A673 (cell line): ENCODE results near the gene ZC3H12C. TPM values are rescaled to one million over a fixed set of nuclear protein-coding genes. Genes with fewer than 3 reads are reported as not detected.

Experiments
- BruUV-seq: library from RNA; stranded (reverse); fragments of 400-500 nt; replicated peaks from 2 replicates; lab custom pipeline; 2021; lab: Mats Ljungman, UMichigan
- CTCF ChIA-PET: fragments of 300-600 bp; sonication (Branson Sonifier 250); formaldehyde crosslinking; loops from one replicate; lab custom pipeline; 2022; ENCODE audit warnings: antibody characterized with exemption; lab: Charles Lee
- POLR2A ChIA-PET: fragments of 300-600 bp; sonication (Branson Sonifier 250); formaldehyde crosslinking; loops from one replicate; lab custom pipeline; 2022; ENCODE audit warnings: antibody characterized with exemption; ENCODE audit not compliant: low non-redundant PET; lab: Charles Lee
- DNase-seq: peaks from one replicate; pipeline ENCODE4 v3.0.0-alpha.2; 2015; ENCODE audit warnings: low spot score
- H3K27ac ChIP-seq: fragments of 200-600 bp; sonication (generic); 2 replicates; pipeline ENCODE4 v1.5.1; 2016; ENCODE audit warnings: mixed run types, low read depth, mild to moderate bottlenecking, mixed read lengths, antibody characterized with exemption, low read length; ENCODE audit not compliant: poor library complexity, severe bottlenecking
- H3K27me3 ChIP-seq: fragments of 200-600 bp; sonication (generic); replicated peaks from 2 replicates; pipeline ENCODE4 v1.6.1; 2017; ENCODE audit warnings: mixed run types, low read depth, mild to moderate bottlenecking, mixed read lengths, antibody characterized with exemption, low read length; ENCODE audit not compliant: insufficient read depth, poor library complexity
- H3K36me3 ChIP-seq: fragments of 200-600 bp; sonication (generic); 2 replicates; pipeline ENCODE4 v1.6.1; 2016; ENCODE audit warnings: mixed run types, mild to moderate bottlenecking, mixed read lengths, antibody characterized with exemption, low read length; ENCODE audit not compliant: insufficient read depth, poor library complexity, severe bottlenecking
- H3K4me1 ChIP-seq: fragments of 200-600 bp; sonication (generic); 2 replicates; pipeline ENCODE4 v1.6.1; 2017; ENCODE audit warnings: mixed run types, mild to moderate bottlenecking, mixed read lengths, antibody characterized with exemption, low read length; ENCODE audit not compliant: insufficient read depth, poor library complexity, severe bottlenecking
- H3K4me3 ChIP-seq: fragments of 200-600 bp; sonication (generic); 2 replicates; pipeline ENCODE4 v1.5.1; 2016; ENCODE audit warnings: low read depth, mixed run types, mild to moderate bottlenecking, mixed read lengths, low read length; ENCODE audit not compliant: poor library complexity, severe bottlenecking
- H3K9me3 ChIP-seq: fragments of 200-600 bp; sonication (generic); 2 replicates; pipeline ENCODE4 v1.6.1; 2016; ENCODE audit warnings: mixed run types, low read depth, mild to moderate bottlenecking, mixed read lengths, antibody characterized with exemption, low read length; ENCODE audit not compliant: poor library complexity, severe bottlenecking
- CTCF ChIP-seq: fragments of 300-800, 200-600 bp; sonication (generic); conservative IDR thresholded peaks from 2 replicates; pipeline ENCODE4 v1.5.1; 2017; ENCODE audit warnings: low read depth, mild to moderate bottlenecking, antibody characterized with exemption, low read length, moderate library complexity, mixed read lengths
- EZH2 ChIP-seq: fragments of 200-600 bp; sonication (generic); IDR thresholded peaks from 2 replicates; pipeline ENCODE4 v1.6.1; 2017; ENCODE audit warnings: borderline replicate concordance, low read depth, mild to moderate bottlenecking, mixed read lengths, antibody characterized with exemption, low read length; ENCODE audit not compliant: poor library complexity, severe bottlenecking
- intact Hi-C: fragments of 100-400 bp; cut with micrococcal nuclease; formaldehyde crosslinking; loops from one replicate; pipeline ENCODE4 v1.10.0; 2022; ENCODE audit not compliant: unreplicated experiment
- total RNA-seq: library from RNA; stranded (reverse); gene quantifications from 2 replicates; pipeline ENCODE4 v1.2.3, GENCODE V29; 2021

The ZC3H12C gene
- total RNA-seq, 1 experiment from 2014 or later = 21.7 TPM

- intact Hi-C loops = no loop called here
- Histone ChIP-seq H3K9me3 (no peaks in the 10 kb centered on the region), H3K27ac (no peak overlapping the region), H3K4me1 (peaks cover 18% of the 10 kb centered on the region), H3K27me3 (no peaks in the 10 kb centered on the region), H3K36me3 (peaks cover 18% of the 10 kb centered on the region), H3K4me3 (no peak overlapping the region)
- DNase-seq = no peak
- BruUV-seq = no TSS peak
- TF ChIP-seq CTCF (no peak), EZH2 (no peak)
- ChIA-PET CTCF (no interaction called here), POLR2A (no interaction called here)
Observed at GRCh38 chr11:110156503-110156902, 63.3 kb downstream of the ZC3H12C start.

- CTCF ChIA-PET = no interaction called here
- TF ChIP-seq EZH2 = no peak
- TF ChIP-seq CTCF = no peak
- no peaks in the 10 kb centered on the region for H3K27me3 ChIP-seq
Observed at GRCh38 chr11:110158317-110159200, 65.4 kb downstream of the ZC3H12C start.

GRCh38 chr11:110159476-110159875, 66.3 kb downstream of the ZC3H12C start:
- H3K9me3 ChIP-seq = no peaks in the 10 kb centered on the region
- H3K4me1 ChIP-seq = peaks cover 5% of the 10 kb centered on the region
- no peak overlapping the region for H3K4me3 ChIP-seq
- CTCF ChIA-PET = no interaction called here
- POLR2A ChIA-PET = interaction anchor here (0.5 kb wide), 1 partner anchor 32 kb away, joined by 4 read pairs; no protein-coding TSS in a partner anchor
- intact Hi-C loops = no loop called here
- H3K27me3 ChIP-seq = no peaks in the 10 kb centered on the region
- TF ChIP-seq EZH2 = no peak
- H3K36me3 ChIP-seq = peaks cover 32% of the 10 kb centered on the region
- DNase-seq = no peak
- BruUV-seq = no TSS peak
- peak overlapping the region; percentile 9 for H3K27ac ChIP-seq

More at GRCh38 chr11:110158317-110159200, 65.4 kb downstream of the ZC3H12C start:
- H3K9me3 ChIP-seq = no peaks in the 10 kb centered on the region
- POLR2A ChIA-PET = interaction anchor here (0.6 to 0.9 kb wide), 2 partner anchors 274 to 914 kb away, joined by 3 to 12 read pairs; no protein-coding TSS in a partner anchor
- peaks cover 30% of the 10 kb centered on the region for H3K36me3 ChIP-seq
- no peak overlapping the region for H3K27ac ChIP-seq
- H3K4me1 ChIP-seq = peaks cover 5% of the 10 kb centered on the region
- H3K4me3 ChIP-seq = no peak overlapping the region
- no peak for DNase-seq
- intact Hi-C loops = no loop called here
- no TSS peak for BruUV-seq
